Measurements from ENCODE around the gene HSFX4.
A peak's percentile ranks its signal among the peaks of the same experiment; 100 is the strongest.

GRCh38 chrX:149950681-149951080 lies 21.3 kb downstream of the HSFX4 start:
- TF ChIP-seq CTCF (conservative IDR thresholded peaks at IDR 0.05 in 1 of 2, IDR thresholded peaks at IDR 0.05 in 1 of 2; ENCODE audit: extremely low read depth in 1 of 2, insufficient read depth in 1 of 2, low read depth in 1 of 2, low read length in 2 of 2) (peak; percentile 44 to 48), EZH2 (IDR thresholded peaks at IDR 0.05; ENCODE audit: borderline replicate concordance, low read length) (no peak)

Data from mammary epithelial cell (primary cell).